Calu3 (cell line): ENCODE data around the gene COL8A1. TPM values are rescaled to one million over a fixed set of nuclear protein-coding genes. Genes with fewer than 3 reads are reported as not detected.

Experiments used
- BruUV-seq: library from RNA; stranded (reverse); fragments of 400-500 nt; replicated peaks from 2 replicates; lab custom pipeline; 2021; lab: Mats Ljungman, UMichigan
- CTCF ChIA-PET: fragments of 300-600 bp; sonication (Branson Sonifier 250); formaldehyde crosslinking; loops from one replicate; lab custom pipeline; 2022; ENCODE audit warnings: antibody characterized with exemption; lab: Charles Lee
- DNase-seq: peaks from one replicate; pipeline ENCODE4 v3.0.0; 2022
- H3K27ac Mint-ChIP-seq: one replicate; pipeline ENCODE4 v1.8.0; 2022; ENCODE audit warnings: mixed read lengths; ENCODE audit not compliant: unreplicated experiment
- H3K27me3 Mint-ChIP-seq: one replicate; pipeline ENCODE4 v1.8.0; 2022; ENCODE audit warnings: mixed read lengths; ENCODE audit not compliant: unreplicated experiment
- H3K36me3 Mint-ChIP-seq: one replicate; pipeline ENCODE4 v1.8.0; 2022; ENCODE audit warnings: mild to moderate bottlenecking, moderate library complexity, mixed read lengths; ENCODE audit not compliant: insufficient read depth, unreplicated experiment
- H3K4me1 Mint-ChIP-seq: one replicate; pipeline ENCODE4 v1.8.0; 2022; ENCODE audit warnings: mild to moderate bottlenecking, low read depth, mixed read lengths; ENCODE audit not compliant: unreplicated experiment
- H3K4me3 Mint-ChIP-seq: one replicate; pipeline ENCODE4 v1.8.0; 2022; ENCODE audit warnings: mild to moderate bottlenecking, low read depth, moderate library complexity, mixed read lengths; ENCODE audit not compliant: unreplicated experiment
- H3K9me3 Mint-ChIP-seq: one replicate; pipeline ENCODE4 v1.8.0; 2022; ENCODE audit warnings: low read depth, mixed read lengths; ENCODE audit not compliant: unreplicated experiment
- CTCF ChIP-seq: fragments of 200-600 bp; IDR thresholded peaks from one replicate; pipeline ENCODE4 v1.8.0; 2022; ENCODE audit warnings: antibody characterized with exemption; ENCODE audit not compliant: unreplicated experiment
- intact Hi-C: fragments of 100-400 bp; cut with micrococcal nuclease; formaldehyde crosslinking; loops from one replicate; pipeline ENCODE4 v1.10.0; 2022; ENCODE audit not compliant: unreplicated experiment
- total RNA-seq: library from RNA; stranded (reverse); gene quantifications from 2 replicates; pipeline ENCODE4 v1.2.3, GENCODE V29; 2022

The COL8A1 gene
- total RNA-seq, 1 experiment from 2014 or later = 0.71 TPM

- Mint-ChIP-seq H3K4me1 (peaks cover 29% of the 10 kb centered on the region), H3K27ac (no peak overlapping the region), H3K9me3 (no peaks in the 10 kb centered on the region), H3K4me3 (no peak overlapping the region), H3K27me3 (no peaks in the 10 kb centered on the region), H3K36me3 (peaks cover 14% of the 10 kb centered on the region)
- no peak for DNase-seq
- BruUV-seq = no TSS peak
- CTCF ChIA-PET = no interaction called here
- intact Hi-C loops = no loop called here
- TF ChIP-seq CTCF = no peak
Measured at GRCh38 chr3:99639579-99639978, 1.2 kb downstream of the COL8A1 start.

- no TSS peak for BruUV-seq
- intact Hi-C loops = no loop called here
- Mint-ChIP-seq H3K4me3 (no peak overlapping the region), H3K27ac (no peak overlapping the region), H3K9me3 (no peaks in the 10 kb centered on the region), H3K36me3 (peaks cover 14% of the 10 kb centered on the region), H3K27me3 (no peaks in the 10 kb centered on the region), H3K4me1 (peaks cover 22% of the 10 kb centered on the region)
- TF ChIP-seq CTCF = no peak
- CTCF ChIA-PET = interaction anchor here (1.6 kb wide), 1 partner anchor 35 kb away, joined by 3 read pairs; no protein-coding TSS in a partner anchor
- DNase-seq = no peak
Measured at GRCh38 chr3:99640214-99640851, 1.9 kb downstream of the COL8A1 start.

- no peak overlapping the region for H3K27ac Mint-ChIP-seq
- no peak overlapping the region for H3K4me3 Mint-ChIP-seq
- DNase-seq = no peak
- TF ChIP-seq CTCF = no peak
- CTCF ChIA-PET = interaction anchor here (1.6 kb wide), 1 partner anchor 34 kb away, joined by 3 read pairs; no protein-coding TSS in a partner anchor
- H3K4me1 Mint-ChIP-seq = peaks cover 18% of the 10 kb centered on the region
- H3K36me3 Mint-ChIP-seq = peaks cover 14% of the 10 kb centered on the region
- BruUV-seq = no TSS peak
- H3K27me3 Mint-ChIP-seq = no peaks in the 10 kb centered on the region
- intact Hi-C loops = no loop called here
- no peaks in the 10 kb centered on the region for H3K9me3 Mint-ChIP-seq
Measured at GRCh38 chr3:99641480-99641879, 3.1 kb downstream of the COL8A1 start.

GRCh38 chr3:99641982-99642381 lies 3.6 kb downstream of the COL8A1 start:
- H3K27ac Mint-ChIP-seq = no peak overlapping the region
- intact Hi-C loops = no loop called here
- no peak for DNase-seq
- no peaks in the 10 kb centered on the region for H3K27me3 Mint-ChIP-seq
- H3K9me3 Mint-ChIP-seq = no peaks in the 10 kb centered on the region
- H3K4me1 Mint-ChIP-seq = peaks cover 19% of the 10 kb centered on the region
- H3K36me3 Mint-ChIP-seq = peaks cover 14% of the 10 kb centered on the region
- no TSS peak for BruUV-seq
- no peak for TF ChIP-seq CTCF
- H3K4me3 Mint-ChIP-seq = no peak overlapping the region
- CTCF ChIA-PET = no interaction called here
